Measurements from ENCODE around the gene SCN4B.
"Not testable (repeated sequence)": the region's sequence is repeated elsewhere in the genome, so short reads cannot be mapped to it uniquely, and the experiment has no call there.

Gene SCN4B

GRCh38 chr11:118152552-118153471, at the start of gene SCN4B:
Gene SCN4B (minus strand): TSS chr11:118152823. CDS start chr11:118152673, 150 bp downstream.
- Histone ChIP-seq H3K4me3 (ENCODE audit: low read depth in 1 of 2, low read length in 2 of 2) (peak within 1 kb of the TSS; percentile 69 to 77), H3K27ac (ENCODE audit: low read depth, low read length) (peak within 1 kb of the TSS; percentile 44), H3K9me3 (ENCODE audit: low read length) (no peaks in the 10 kb centered on the region), H3K4me1 (ENCODE audit: insufficient read depth, low read length) (peaks cover 8% of the 10 kb centered on the region), H3K27me3 (ENCODE audit: control insufficient read depth in 1 of 2, insufficient read depth in 2 of 2, low read length in 2 of 2) (peaks cover 25 to 48% of the 10 kb centered on the region in 2 donors), H3K36me3 (ENCODE audit: insufficient read depth, low read length) (no peaks in the 10 kb centered on the region), H3K9ac (ENCODE audit: low read length) (no peak within 1 kb of the TSS)

GRCh38 chr11:118201966-118202365, 49.3 kb upstream of the SCN4B start:
- Histone ChIP-seq H3K27me3 (ENCODE audit: control insufficient read depth in 1 of 2, insufficient read depth in 2 of 2, low read length in 2 of 2) (no peaks in the 10 kb centered on the region), H3K4me3 (ENCODE audit: low read depth in 1 of 2, low read length in 2 of 2) (no peak overlapping the region), H3K4me1 (ENCODE audit: insufficient read depth, low read length) (no peaks in the 10 kb centered on the region), H3K9ac (ENCODE audit: low read length) (no peak overlapping the region), H3K36me3 (ENCODE audit: insufficient read depth, low read length) (no peaks in the 10 kb centered on the region), H3K27ac (ENCODE audit: low read depth, low read length) (no peak overlapping the region), H3K9me3 (ENCODE audit: low read length) (no peaks in the 10 kb centered on the region)

- H3K9me3 ChIP-seq (ENCODE audit: low read length), result no peaks in the 10 kb centered on the region
- H3K4me3 ChIP-seq (ENCODE audit: low read depth in 1 of 2, low read length in 2 of 2), result no peak overlapping the region
- H3K9ac ChIP-seq (ENCODE audit: low read length), result no peak overlapping the region
- H3K4me1 ChIP-seq (ENCODE audit: insufficient read depth, low read length), result no peaks in the 10 kb centered on the region
- no peaks in the 10 kb centered on the region for H3K27me3 ChIP-seq (ENCODE audit: control insufficient read depth in 1 of 2, insufficient read depth in 2 of 2, low read length in 2 of 2)
- no peak overlapping the region for H3K27ac ChIP-seq (ENCODE audit: low read depth, low read length)
- no peaks in the 10 kb centered on the region for H3K36me3 ChIP-seq (ENCODE audit: insufficient read depth, low read length)
Measured at GRCh38 chr11:118200901-118201680, 48.5 kb upstream of the SCN4B start.

GRCh38 chr11:118200497-118200896, 47.9 kb upstream of the SCN4B start:
- no peaks in the 10 kb centered on the region for H3K9me3 ChIP-seq (ENCODE audit: low read length)
- no peak overlapping the region for H3K9ac ChIP-seq (ENCODE audit: low read length)
- H3K4me1 ChIP-seq (ENCODE audit: insufficient read depth, low read length), result peaks cover 2% of the 10 kb centered on the region
- no peak overlapping the region for H3K4me3 ChIP-seq (ENCODE audit: low read depth in 1 of 2, low read length in 2 of 2)
- no peaks in the 10 kb centered on the region for H3K27me3 ChIP-seq (ENCODE audit: control insufficient read depth in 1 of 2, insufficient read depth in 2 of 2, low read length in 2 of 2)
- H3K27ac ChIP-seq (ENCODE audit: low read depth, low read length), result no peak overlapping the region
- no peaks in the 10 kb centered on the region for H3K36me3 ChIP-seq (ENCODE audit: insufficient read depth, low read length)

- H3K27me3 ChIP-seq (ENCODE audit: control insufficient read depth in 1 of 2, insufficient read depth in 2 of 2, low read length in 2 of 2), result no peaks in the 10 kb centered on the region
- H3K4me3 ChIP-seq (ENCODE audit: low read depth in 1 of 2, low read length in 2 of 2), result no peak overlapping the region
- no peaks in the 10 kb centered on the region for H3K9me3 ChIP-seq (ENCODE audit: low read length)
- H3K9ac ChIP-seq (ENCODE audit: low read length), result no peak overlapping the region
- H3K27ac ChIP-seq (ENCODE audit: low read depth, low read length), result no peak overlapping the region
- peaks cover 15% of the 10 kb centered on the region for H3K4me1 ChIP-seq (ENCODE audit: insufficient read depth, low read length)
- H3K36me3 ChIP-seq (ENCODE audit: insufficient read depth, low read length), result no peaks in the 10 kb centered on the region
Measured at GRCh38 chr11:118199135-118199534, 46.5 kb upstream of the SCN4B start.

GRCh38 chr11:118198370-118198769, 45.7 kb upstream of the SCN4B start:
- no peaks in the 10 kb centered on the region for H3K27me3 ChIP-seq (ENCODE audit: control insufficient read depth in 1 of 2, insufficient read depth in 2 of 2, low read length in 2 of 2)
- peaks cover 15% of the 10 kb centered on the region for H3K4me1 ChIP-seq (ENCODE audit: insufficient read depth, low read length)
- no peak overlapping the region for H3K4me3 ChIP-seq (ENCODE audit: low read depth in 1 of 2, low read length in 2 of 2)
- no peak overlapping the region for H3K9ac ChIP-seq (ENCODE audit: low read length)
- H3K36me3 ChIP-seq (ENCODE audit: insufficient read depth, low read length), result no peaks in the 10 kb centered on the region
- H3K27ac ChIP-seq (ENCODE audit: low read depth, low read length), result no peak overlapping the region
- no peaks in the 10 kb centered on the region for H3K9me3 ChIP-seq (ENCODE audit: low read length)

GRCh38 chr11:118194835-118195627, 42.4 kb upstream of the SCN4B start:
- Histone ChIP-seq H3K4me3 (ENCODE audit: low read depth in 1 of 2, low read length in 2 of 2) (no peak overlapping the region), H3K9ac (ENCODE audit: low read length) (no peak overlapping the region), H3K27me3 (ENCODE audit: control insufficient read depth in 1 of 2, insufficient read depth in 2 of 2, low read length in 2 of 2) (no peaks in the 10 kb centered on the region), H3K9me3 (ENCODE audit: low read length) (no peaks in the 10 kb centered on the region), H3K4me1 (ENCODE audit: insufficient read depth, low read length) (peaks cover 15% of the 10 kb centered on the region), H3K27ac (ENCODE audit: low read depth, low read length) (peak overlapping the region; percentile 5), H3K36me3 (ENCODE audit: insufficient read depth, low read length) (no peaks in the 10 kb centered on the region)

- Histone ChIP-seq H3K36me3 (ENCODE audit: insufficient read depth, low read length) (no peaks in the 10 kb centered on the region), H3K27ac (ENCODE audit: low read depth, low read length) (no peak overlapping the region), H3K27me3 (ENCODE audit: control insufficient read depth in 1 of 2, insufficient read depth in 2 of 2, low read length in 2 of 2) (no peaks in the 10 kb centered on the region), H3K9me3 (ENCODE audit: low read length) (no peaks in the 10 kb centered on the region), H3K4me3 (ENCODE audit: low read depth in 1 of 2, low read length in 2 of 2) (no peak overlapping the region), H3K9ac (ENCODE audit: low read length) (no peak overlapping the region), H3K4me1 (ENCODE audit: insufficient read depth, low read length) (peaks cover 15% of the 10 kb centered on the region)
Measured at GRCh38 chr11:118193910-118194566, 41.4 kb upstream of the SCN4B start.

- not testable (repeated sequence) for H3K27ac ChIP-seq (ENCODE audit: low read depth, low read length); H3K4me3 ChIP-seq (ENCODE audit: low read depth in 1 of 2, low read length in 2 of 2)
- peaks cover 15% of the 10 kb centered on the region for H3K4me1 ChIP-seq (ENCODE audit: insufficient read depth, low read length)
Measured at GRCh38 chr11:118192817-118193216, 40.2 kb upstream of the SCN4B start.

GRCh38 chr11:118190942-118191506, 38.4 kb upstream of the SCN4B start:
- H3K27ac ChIP-seq (ENCODE audit: low read depth, low read length); H3K4me3 ChIP-seq (ENCODE audit: low read depth in 1 of 2, low read length in 2 of 2); H3K9me3 ChIP-seq (ENCODE audit: low read length); H3K36me3 ChIP-seq (ENCODE audit: insufficient read depth, low read length); H3K9ac ChIP-seq (ENCODE audit: low read length); H3K27me3 ChIP-seq (ENCODE audit: control insufficient read depth in 1 of 2, insufficient read depth in 2 of 2, low read length in 2 of 2): not testable (repeated sequence)
- H3K4me1 ChIP-seq (ENCODE audit: insufficient read depth, low read length), result peaks cover 15% of the 10 kb centered on the region

More at GRCh38 chr11:118192817-118193216, 40.2 kb upstream of the SCN4B start:
- not testable (repeated sequence) for H3K27me3 ChIP-seq (ENCODE audit: control insufficient read depth in 1 of 2, insufficient read depth in 2 of 2, low read length in 2 of 2); H3K9ac ChIP-seq (ENCODE audit: low read length); H3K9me3 ChIP-seq (ENCODE audit: low read length); H3K36me3 ChIP-seq (ENCODE audit: insufficient read depth, low read length)
